ENCODE results near the gene CCDC71L. TPM values are rescaled to one million over a fixed set of nuclear protein-coding genes. Genes with fewer than 3 reads are reported as not detected.

Gene CCDC71L
- total RNA-seq, 4 donors from 2014 or later = 23.2 to 145 (median 30.1) TPM

- no peaks in the 10 kb centered on the region for H3K27me3 ChIP-seq
- TF ChIP-seq EP300 (IDR thresholded peaks at IDR 0.05) (no peak), POLR2AphosphoS5 (IDR thresholded peaks at IDR 0.05) (no peak), POLR2A (IDR thresholded peaks at IDR 0.05; ENCODE audit: low read depth) (no peak)
- TF ChIP-seq, protein P1, sequence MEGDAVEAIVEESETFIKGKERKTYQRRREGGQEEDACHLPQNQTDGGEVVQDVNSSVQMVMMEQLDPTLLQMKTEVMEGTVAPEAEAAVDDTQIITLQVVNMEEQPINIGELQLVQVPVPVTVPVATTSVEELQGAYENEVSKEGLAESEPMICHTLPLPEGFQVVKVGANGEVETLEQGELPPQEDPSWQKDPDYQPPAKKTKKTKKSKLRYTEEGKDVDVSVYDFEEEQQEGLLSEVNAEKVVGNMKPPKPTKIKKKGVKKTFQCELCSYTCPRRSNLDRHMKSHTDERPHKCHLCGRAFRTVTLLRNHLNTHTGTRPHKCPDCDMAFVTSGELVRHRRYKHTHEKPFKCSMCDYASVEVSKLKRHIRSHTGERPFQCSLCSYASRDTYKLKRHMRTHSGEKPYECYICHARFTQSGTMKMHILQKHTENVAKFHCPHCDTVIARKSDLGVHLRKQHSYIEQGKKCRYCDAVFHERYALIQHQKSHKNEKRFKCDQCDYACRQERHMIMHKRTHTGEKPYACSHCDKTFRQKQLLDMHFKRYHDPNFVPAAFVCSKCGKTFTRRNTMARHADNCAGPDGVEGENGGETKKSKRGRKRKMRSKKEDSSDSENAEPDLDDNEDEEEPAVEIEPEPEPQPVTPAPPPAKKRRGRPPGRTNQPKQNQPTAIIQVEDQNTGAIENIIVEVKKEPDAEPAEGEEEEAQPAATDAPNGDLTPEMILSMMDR (IDR thresholded peaks at IDR 0.05) = no peak
- DNase-seq (ENCODE audit: extremely low spot score) = no peak
- no peak overlapping the region for H3K27ac ChIP-seq (replicated peaks in 1 of 4)
- intact Hi-C loops (cut with DNase I) = no loop called here
- H3K4me1 ChIP-seq = peaks cover 11 to 16% (median 14%) of the 10 kb centered on the region in 4 donors
- H3K36me3 ChIP-seq = no peaks in the 10 kb centered on the region
- H3K4me3 ChIP-seq = no peak overlapping the region
- peaks cover 0 to 8% (median 4%) of the 10 kb centered on the region in 4 donors for H3K9me3 ChIP-seq
These were observed 40.9 kb downstream of the CCDC71L start for GRCh38 chr7:106620034-106620433.

GRCh38 chr7:106619213-106619612 is 41.7 kb downstream of the CCDC71L start:
- no peak for DNase-seq (ENCODE audit: extremely low spot score)
- no peaks in the 10 kb centered on the region for H3K36me3 ChIP-seq
- H3K9me3 ChIP-seq = peaks cover 0 to 8% (median 4%) of the 10 kb centered on the region in 4 donors
- peaks cover 10 to 19% (median 14%) of the 10 kb centered on the region in 4 donors for H3K4me1 ChIP-seq
- no peaks in the 10 kb centered on the region for H3K27me3 ChIP-seq
- intact Hi-C loops (cut with DNase I) = no loop called here
- no peak overlapping the region for H3K27ac ChIP-seq (replicated peaks in 1 of 4)
- WGBS = 96% methylated on average over 4 of the region's 4 CpGs
- H3K4me3 ChIP-seq = no peak overlapping the region
- TF ChIP-seq POLR2A (IDR thresholded peaks at IDR 0.05; ENCODE audit: low read depth) = no peak
- TF ChIP-seq EP300 (IDR thresholded peaks at IDR 0.05) = no peak
- TF ChIP-seq, protein P1 (IDR thresholded peaks at IDR 0.05) = no peak
- no peak for TF ChIP-seq POLR2AphosphoS5 (IDR thresholded peaks at IDR 0.05)

DNA sequence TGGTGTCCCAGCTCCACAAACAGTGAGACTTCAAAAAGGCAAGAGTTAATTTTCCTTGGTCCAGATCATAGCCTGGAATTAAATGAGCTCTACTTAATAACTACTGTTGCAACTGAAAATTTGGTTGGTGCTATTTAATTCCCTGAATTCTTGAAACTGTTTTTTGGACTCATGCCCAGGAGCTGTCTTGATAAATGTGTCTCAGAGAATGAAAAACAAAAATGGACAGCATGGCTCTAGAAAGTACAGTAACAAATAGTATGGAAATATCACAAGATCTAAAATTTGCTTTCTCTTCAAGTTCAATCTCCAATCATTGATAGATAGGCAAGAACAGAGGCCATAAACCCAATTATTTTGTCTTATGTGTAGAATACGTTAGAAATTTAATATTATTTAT is 42.5 kb downstream of the CCDC71L start:
- DNase-seq (ENCODE audit: extremely low spot score) = no peak
- WGBS = 63% methylated on average over 1 of the region's 1 CpG
- peaks cover 0 to 8% (median 4%) of the 10 kb centered on the region in 4 donors for H3K9me3 ChIP-seq
- no peak overlapping the region for H3K27ac ChIP-seq (replicated peaks in 1 of 4)
- H3K27me3 ChIP-seq = no peaks in the 10 kb centered on the region
- TF ChIP-seq POLR2A (IDR thresholded peaks at IDR 0.05; ENCODE audit: low read depth) = no peak
- TF ChIP-seq, protein P1 (IDR thresholded peaks at IDR 0.05) = no peak
- TF ChIP-seq POLR2AphosphoS5 (IDR thresholded peaks at IDR 0.05) = no peak
- TF ChIP-seq EP300 (IDR thresholded peaks at IDR 0.05) = no peak
- H3K36me3 ChIP-seq = no peaks in the 10 kb centered on the region
- no peak overlapping the region for H3K4me3 ChIP-seq
- intact Hi-C loops (cut with DNase I) = no loop called here
- peaks cover 10 to 19% (median 14%) of the 10 kb centered on the region in 4 donors for H3K4me1 ChIP-seq

GRCh38 chr7:106617860-106618259 is 43.1 kb downstream of the CCDC71L start:
- 49% methylated on average over 2 of the region's 2 CpGs for WGBS
- Histone ChIP-seq H3K27me3 (no peaks in the 10 kb centered on the region), H3K36me3 (no peaks in the 10 kb centered on the region), H3K27ac (replicated peaks in 1 of 4) (no peak overlapping the region), H3K4me1 (peaks cover 10 to 19% (median 14%) of the 10 kb centered on the region in 4 donors), H3K9me3 (peaks cover 0 to 8% (median 4%) of the 10 kb centered on the region in 4 donors), H3K4me3 (no peak overlapping the region)
- TF ChIP-seq POLR2A (IDR thresholded peaks at IDR 0.05; ENCODE audit: low read depth) = no peak
- TF ChIP-seq, protein P1 (IDR thresholded peaks at IDR 0.05) = no peak
- intact Hi-C loops (cut with DNase I) = no loop called here
- DNase-seq (ENCODE audit: extremely low spot score) = no peak

GRCh38 chr7:106616708-106617051 is 44.3 kb downstream of the CCDC71L start:
- intact Hi-C loops (cut with DNase I) = no loop called here
- peaks cover 0 to 8% (median 2%) of the 10 kb centered on the region in 4 donors for H3K9me3 ChIP-seq
- H3K4me3 ChIP-seq = no peak overlapping the region
- TF ChIP-seq POLR2AphosphoS5 (IDR thresholded peaks at IDR 0.05) = no peak
- TF ChIP-seq, protein P1 (IDR thresholded peaks at IDR 0.05) = no peak
- no peak for TF ChIP-seq POLR2A (IDR thresholded peaks at IDR 0.05; ENCODE audit: low read depth)
- TF ChIP-seq EP300 (IDR thresholded peaks at IDR 0.05) = no peak
- peaks cover 10 to 19% (median 14%) of the 10 kb centered on the region in 4 donors for H3K4me1 ChIP-seq
- DNase-seq (ENCODE audit: extremely low spot score) = no peak
- H3K27ac ChIP-seq (replicated peaks in 1 of 4) = no peak overlapping the region
- H3K36me3 ChIP-seq = no peaks in the 10 kb centered on the region
- no peaks in the 10 kb centered on the region for H3K27me3 ChIP-seq
